GM19468 (cell line): ENCODE measurements around the gene HSPH1.

Experiments used
- ATAC-seq: cut with Tn5 transposase; IDR thresholded peaks from one replicate; pipeline ENCODE4 v1.9.1; 2021; ENCODE audit warnings: mild to moderate bottlenecking, moderate library complexity, moderate number of reproducible peaks; ENCODE audit not compliant: unreplicated experiment; ENCODE audit errors: extremely low read depth

The HSPH1 gene

GRCh38 chr13:31161557-31162150 is at the start of gene HSPH1:
Gene HSPH1, minus strand, starts transcription at chr13:31161904. Its CDS starts 322 bp downstream, at chr13:31161582.
- ATAC-seq = peak; percentile 61

GRCh38 chr13:31209841-31210210 is 48.1 kb upstream of the HSPH1 start:
- no peak for ATAC-seq

- no peak for ATAC-seq
Measured at GRCh38 chr13:31209172-31209840, 47.6 kb upstream of the HSPH1 start.

GRCh38 chr13:31208559-31209122 is 46.9 kb upstream of the HSPH1 start:
- ATAC-seq = no peak

- no peak for ATAC-seq
Measured at GRCh38 chr13:31207661-31208552, 46.2 kb upstream of the HSPH1 start.

- no peak for ATAC-seq
Measured at GRCh38 chr13:31204592-31204991, 42.9 kb upstream of the HSPH1 start.

GRCh38 chr13:31201341-31202031 is 39.8 kb upstream of the HSPH1 start:
- ATAC-seq = no peak

- ATAC-seq = no peak
Measured at GRCh38 chr13:31200637-31200971, 38.9 kb upstream of the HSPH1 start.

- ATAC-seq = peak; percentile 85
Measured at GRCh38 chr13:31199849-31200636, 38.3 kb upstream of the HSPH1 start, which contains the start of gene B3GLCT. Gene B3GLCT, plus strand, starts transcription at chr13:31199975. Its CDS starts 110 bp downstream, at chr13:31200085.

- no peak for ATAC-seq
Measured at GRCh38 chr13:31199527-31199848, 37.8 kb upstream of the HSPH1 start.

- no peak for ATAC-seq
Measured at GRCh38 chr13:31198519-31198918, 36.8 kb upstream of the HSPH1 start.

- ATAC-seq = no peak
Measured at GRCh38 chr13:31196992-31197391, 35.3 kb upstream of the HSPH1 start.

GRCh38 chr13:31195616-31196015 is 33.9 kb upstream of the HSPH1 start:
- no peak for ATAC-seq

- no peak for ATAC-seq
Measured at GRCh38 chr13:31192306-31192705, 30.6 kb upstream of the HSPH1 start.

- ATAC-seq = no peak
Measured at GRCh38 chr13:31191748-31192147, 30.0 kb upstream of the HSPH1 start.

GRCh38 chr13:31184981-31185645 is 23.4 kb upstream of the HSPH1 start:
- no peak for ATAC-seq

- ATAC-seq = no peak
Measured at GRCh38 chr13:31184451-31184850, 22.7 kb upstream of the HSPH1 start.

- ATAC-seq = no peak
Measured at GRCh38 chr13:31182987-31183386, 21.3 kb upstream of the HSPH1 start.

- ATAC-seq = no peak
Measured at GRCh38 chr13:31179754-31180153, 18.1 kb upstream of the HSPH1 start.
